ENCODE data around the gene REM1. TPM values are rescaled to one million over a fixed set of nuclear protein-coding genes. Genes with fewer than 3 reads are reported as not detected.
A peak's percentile ranks its signal among the peaks of the same experiment; 100 is the strongest.
"Not testable (repeated sequence)": the region's sequence is repeated elsewhere in the genome, so short reads cannot be mapped to it uniquely, and the experiment has no call there.

REM1 gene
- total and polyA plus RNA-seq, 2 of the 13 experiments (the other 11 are each of a cell fraction or from before 2014, with no cell fraction given) = not detected

- 0 out of 2 replicates have a peak, but pooled peaks have one; percentile 11 for TF ChIP-seq HCFC1 (IDR thresholded peaks at IDR 0.05; ENCODE audit: low read depth, low read length)
- 0 out of 2 replicates have a peak, but pooled peaks have one; percentile 46 for TF ChIP-seq ZNF644 (CRISPR knock-in tag; IDR thresholded peaks at IDR 0.05; ENCODE audit: low read depth)
- 0 out of 2 replicates have a peak, but pooled peaks have one; percentile 36 for TF ChIP-seq ZNF124 (CRISPR knock-in tag; IDR thresholded peaks at IDR 0.05)
- peak; percentile 69; the same call in 1 of the 2 replicates for TF ChIP-seq SALL2 (CRISPR knock-in tag; IDR thresholded peaks at IDR 0.05)
- peak; percentile 56; the same call in 1 of the 2 replicates for TF ChIP-seq THRA (CRISPR knock-in tag; IDR thresholded peaks at IDR 0.05; ENCODE audit: borderline replicate concordance)
- not testable (repeated sequence) for TF ChIP-seq SOX6 (IDR thresholded peaks at IDR 0.05)
- 0 out of 2 replicates have a peak, but pooled peaks have one; percentile 32 for TF ChIP-seq SOX6 (CRISPR knock-in tag; IDR thresholded peaks at IDR 0.05)
- 0 out of 2 replicates have a peak, but pooled peaks have one; percentile 57 for TF ChIP-seq DRAP1 (CRISPR knock-in tag; IDR thresholded peaks at IDR 0.05)
- 0 out of 2 replicates have a peak, but pooled peaks have one; percentile 81 for TF ChIP-seq GTF3A (CRISPR knock-in tag; conservative IDR thresholded peaks at IDR 0.05)
- TF ChIP-seq ZNF441 (CRISPR knock-in tag; IDR thresholded peaks at IDR 0.05; ENCODE audit: borderline replicate concordance) = 0 out of 2 replicates have a peak, but pooled peaks have one; percentile 39
- TF ChIP-seq THAP11 (CRISPR knock-in tag; IDR thresholded peaks at IDR 0.05) = peak; percentile 62; the same call in 1 of the 2 replicates
- TF ChIP-seq ZNF629 (CRISPR knock-in tag; conservative IDR thresholded peaks at IDR 0.05) = peak; percentile 59; the same call in 1 of the 2 replicates
Observed at GRCh38 chr20:31502884-31503673, 28.0 kb downstream of the REM1 start (continued).

Measured in HepG2 (cell line).